Mesothelial cell of epicardium (in vitro differentiated cells): ENCODE measurements around the gene SFMBT1. TPM values are rescaled to one million over a fixed set of nuclear protein-coding genes. Genes with fewer than 3 reads are reported as not detected.

Experiments
- DNase-seq, 2 experiments: peaks; one replicate each; pipeline ENCODE4 v3.0.0; 2021; ENCODE audit warnings: low spot score in 2 of 2; ENCODE audit not compliant: unreplicated experiment in 2 of 2
- H3K27ac Mint-ChIP-seq: 2 replicates; pipeline ENCODE4 v1.8.0; 2021; ENCODE audit warnings: mixed read lengths
- H3K27me3 Mint-ChIP-seq: 2 replicates; pipeline ENCODE4 v1.8.0; 2021; ENCODE audit warnings: low read depth, mixed read lengths
- H3K36me3 Mint-ChIP-seq: 2 replicates; pipeline ENCODE4 v1.8.0; 2021; ENCODE audit warnings: mixed read lengths
- H3K4me1 Mint-ChIP-seq: 2 replicates; pipeline ENCODE4 v1.8.0; 2021; ENCODE audit warnings: mixed read lengths
- H3K4me3 Mint-ChIP-seq: 2 replicates; pipeline ENCODE4 v1.8.0; 2021; ENCODE audit warnings: mild to moderate bottlenecking, moderate library complexity, mixed read lengths
- H3K9me3 Mint-ChIP-seq: 2 replicates; pipeline ENCODE4 v1.8.0; 2021; ENCODE audit warnings: mixed read lengths
- CTCF ChIP-seq: fragments of 200-600 bp; sonication (generic); IDR thresholded peaks from one replicate; pipeline ENCODE4 v1.5.0; 2021; ENCODE audit warnings: antibody characterized with exemption; ENCODE audit not compliant: unreplicated experiment
- total RNA-seq: library from RNA; stranded (reverse); gene quantifications from 3 replicates; pipeline ENCODE4 v1.2.1, GENCODE V29; 2021

Gene SFMBT1
- total RNA-seq, 1 donor from 2014 or later: 4.4 TPM

- DNase-seq: no peak
- no peak overlapping the region for H3K27ac Mint-ChIP-seq
- no peak for TF ChIP-seq CTCF
- no peaks in the 10 kb centered on the region for H3K9me3 Mint-ChIP-seq
- no peaks in the 10 kb centered on the region for H3K27me3 Mint-ChIP-seq
- no peak overlapping the region for H3K4me3 Mint-ChIP-seq
- no peaks in the 10 kb centered on the region for H3K4me1 Mint-ChIP-seq
- H3K36me3 Mint-ChIP-seq: peaks cover under 1% of the 10 kb centered on the region
These were observed 188.7 kb downstream of the SFMBT1 start for GRCh38 chr3:52857133-52857532.

- Mint-ChIP-seq H3K4me3 (no peak overlapping the region), H3K27ac (no peak overlapping the region), H3K4me1 (no peaks in the 10 kb centered on the region), H3K27me3 (no peaks in the 10 kb centered on the region), H3K9me3 (no peaks in the 10 kb centered on the region), H3K36me3 (peaks cover 4% of the 10 kb centered on the region)
- no peak for DNase-seq
- TF ChIP-seq CTCF: no peak
These were observed 189.2 kb downstream of the SFMBT1 start for GRCh38 chr3:52856666-52857065.

- no peak for TF ChIP-seq CTCF
- Mint-ChIP-seq H3K27me3 (no peaks in the 10 kb centered on the region), H3K27ac (no peak overlapping the region), H3K36me3 (peaks cover 4% of the 10 kb centered on the region), H3K9me3 (no peaks in the 10 kb centered on the region), H3K4me1 (no peaks in the 10 kb centered on the region), H3K4me3 (no peak overlapping the region)
- no peak for DNase-seq
These were observed 191.9 kb downstream of the SFMBT1 start for GRCh38 chr3:52854013-52854412.

Other genes starting within 250 kb of the SFMBT1 start
- gene ITIH4, start 215.4 kb downstream of the SFMBT1 start, total RNA-seq: 12.0 to 13.9 TPM (median 13.5 TPM) in 3 replicates
- 1.0 to 2.1 TPM in 2 of 3 replicates, not detected in the other for gene MUSTN1, start 211.1 kb downstream of the SFMBT1 start, total RNA-seq
- 23.8 to 28.8 TPM (median 23.9 TPM) in 3 replicates for gene STIMATE, start 148.5 kb downstream of the SFMBT1 start, total RNA-seq
- 27.7 to 30.4 TPM (median 28.3 TPM) in 3 replicates for gene RFT1, start 84.4 kb upstream of the SFMBT1 start, total RNA-seq
- gene PRKCD, start 115.1 kb upstream of the SFMBT1 start, total RNA-seq: 15.2 to 17.0 TPM (median 16.1 TPM) in 3 replicates
- gene TKT, start 209.9 kb upstream of the SFMBT1 start, total RNA-seq: 181 to 185 TPM (median 181 TPM) in 3 replicates